HepG2 (cell line): Measurements from ENCODE around the gene ZNF416. TPM values are rescaled to one million over a fixed set of nuclear protein-coding genes. Genes with fewer than 3 reads are reported as not detected.

Experiments
- ARID4A ChIP-seq: sonication (generic); formaldehyde crosslinking; IDR thresholded peaks from 2 replicates; pipeline ENCODE4 v1.5.0; 2020; ENCODE audit warnings: mild to moderate bottlenecking, missing genetic modification reagents, borderline replicate concordance
- CBX1 ChIP-seq: IDR thresholded peaks from one replicate; pipeline ENCODE4 v1.6.1; 2016; ENCODE audit warnings: antibody characterized with exemption, low read depth
- EED ChIP-seq: sonication (generic); formaldehyde crosslinking; IDR thresholded peaks from 2 replicates; pipeline ENCODE4 v1.5.0; 2020; ENCODE audit warnings: mild to moderate bottlenecking, missing genetic modification reagents
- HDAC1 ChIP-seq: sonication (generic); formaldehyde crosslinking; IDR thresholded peaks from 2 replicates; pipeline ENCODE4 v1.5.1; 2020; ENCODE audit warnings: mild to moderate bottlenecking, missing genetic modification reagents
- POLR2G ChIP-seq: fragments of 200-400 bp; formaldehyde crosslinking; IDR thresholded peaks from 2 replicates; pipeline ENCODE4 v1.6.1; 2018; ENCODE audit warnings: mild to moderate bottlenecking, low read depth, low read length, moderate library complexity
- REXO4 ChIP-seq: sonication (generic); formaldehyde crosslinking; IDR thresholded peaks from 2 replicates; pipeline ENCODE4 v1.8.0; 2022; ENCODE audit warnings: missing genetic modification reagents, mild to moderate bottlenecking, borderline replicate concordance
- SNAPC2 ChIP-seq: sonication (generic); formaldehyde crosslinking; IDR thresholded peaks from 2 replicates; pipeline ENCODE4 v1.8.1; 2022; ENCODE audit warnings: mild to moderate bottlenecking, missing genetic modification reagents
- TBL1XR1 ChIP-seq: fragments of 150-350 bp; IDR thresholded peaks from 2 replicates; pipeline ENCODE4 v1.6.1; 2014; ENCODE audit warnings: borderline replicate concordance, low read length; ENCODE audit not compliant: partially characterized antibody
- TFDP2 ChIP-seq: sonication (generic); formaldehyde crosslinking; IDR thresholded peaks from 2 replicates; pipeline ENCODE4 v1.4.0; 2020; ENCODE audit warnings: missing genetic modification reagents
- ZBTB2 ChIP-seq: sonication (generic); formaldehyde crosslinking; IDR thresholded peaks from 2 replicates; pipeline ENCODE4 v1.8.0; 2022; ENCODE audit warnings: low read depth, missing genetic modification reagents
- ZNF484 ChIP-seq: sonication (generic); formaldehyde crosslinking; IDR thresholded peaks from 2 replicates; pipeline ENCODE4 v1.5.1; 2020; ENCODE audit warnings: mild to moderate bottlenecking, low read depth, missing genetic modification reagents, borderline replicate concordance
- ZNF879 ChIP-seq: sonication (generic); formaldehyde crosslinking; IDR thresholded peaks from 2 replicates; pipeline ENCODE4 v1.8.1; 2023; ENCODE audit warnings: missing genetic modification reagents
- ZSCAN20 ChIP-seq: sonication (generic); formaldehyde crosslinking; IDR thresholded peaks from 2 replicates; pipeline ENCODE4 v1.4.0; 2020; ENCODE audit warnings: missing genetic modification reagents, mild to moderate bottlenecking, borderline replicate concordance
- polyA plus RNA-seq, 8 experiments: library from polyadenylated mRNA; depleted of rRNA in 3 of 8; stranded (reverse) in 7 of 8; unstranded in 1 of 8; fragments of >200 nt; fragmentation: Illumina TruSeq in 4 of 8; extraction: Trizol in 4 of 8; gene quantifications; 2 replicates each; pipeline versions ENCODE4 v1.2.1 to v1.2.3, GENCODE V29; 2011 to 2016; ENCODE audit warnings: low read depth in 4 of 8, missing spikeins in 1 of 8, mixed read lengths in 1 of 8; ENCODE audit not compliant: insufficient read depth in 1 of 8
- total RNA-seq, 5 experiments: library from RNA; depleted of rRNA; stranded (reverse); fragments of >200 nt; fragmentation: Illumina TruSeq; extraction: Trizol; gene quantifications; 2 replicates each; pipeline ENCODE4 v1.2.3, GENCODE V29; 2016; ENCODE audit warnings: low read depth in 1 of 5
- TF ChIP-seq, protein P1 (sequence below): sonication (generic); formaldehyde crosslinking; IDR thresholded peaks from 2 replicates; pipeline ENCODE4 v1.4.0; 2020; ENCODE audit warnings: missing genetic modification reagents, mild to moderate bottlenecking, borderline replicate concordance
- TF ChIP-seq, protein P2 (sequence below): sonication (generic); formaldehyde crosslinking; IDR thresholded peaks from 2 replicates; pipeline ENCODE4 v1.8.0; 2022; ENCODE audit warnings: missing genetic modification reagents, mild to moderate bottlenecking, inconsistent platforms, borderline replicate concordance

ZNF416 gene
- total and polyA plus RNA-seq, 2 of the 13 experiments (the other 11 are each of a cell fraction or from before 2014, with no cell fraction given) = 1.5 to 5.3 TPM

DNA sequence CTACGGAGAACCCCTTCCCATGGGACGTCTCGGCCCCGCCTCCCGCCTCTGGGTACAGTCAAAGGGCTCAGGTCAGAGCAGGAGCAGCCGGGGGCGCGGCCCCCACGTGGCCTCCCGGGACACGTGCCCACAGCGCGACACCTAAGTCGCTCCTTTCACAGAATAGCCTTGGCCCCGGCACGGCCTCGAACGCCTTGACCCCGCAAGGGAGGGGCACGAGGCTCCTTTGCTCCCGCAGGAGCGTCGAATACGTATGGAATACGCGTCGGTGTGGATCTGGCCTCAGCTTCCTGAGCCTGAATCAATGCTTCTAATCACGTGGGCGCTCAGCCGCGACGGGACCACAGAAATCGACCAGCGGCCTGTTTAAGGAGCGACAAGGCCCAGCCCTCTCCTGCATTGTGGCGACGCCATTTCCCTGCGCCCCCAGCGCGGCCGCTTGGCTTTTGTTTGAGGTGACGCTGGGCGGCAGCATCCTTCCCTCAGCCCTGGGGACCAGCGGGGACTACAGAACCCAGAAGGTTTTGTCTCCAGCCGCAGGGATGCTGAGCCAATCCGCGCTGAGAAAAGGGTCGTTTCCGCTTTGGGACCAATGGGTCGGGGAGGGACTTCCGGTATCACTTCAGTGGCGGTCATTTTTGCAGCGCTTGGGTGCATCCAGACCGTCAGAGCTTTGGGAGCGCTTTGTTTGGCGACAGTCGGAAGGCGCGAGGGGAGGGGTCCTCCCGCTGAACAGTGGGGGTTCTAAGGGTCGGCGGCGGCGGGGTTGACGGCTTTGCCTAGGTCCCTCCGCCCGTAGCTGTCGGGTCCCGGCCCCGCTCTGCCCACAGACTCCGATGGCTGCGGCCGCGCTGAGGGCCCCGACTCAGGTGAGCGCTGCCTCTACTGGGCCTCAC, 5.1 kb upstream of the ZNF416 start, which contains the start of gene ZIK1 (continued):
- peak; percentile 88 for TF ChIP-seq TFDP2 (CRISPR knock-in tag)
- no peak for TF ChIP-seq REXO4
- no peak for TF ChIP-seq ZBTB2
- no peak for TF ChIP-seq SNAPC2 (CRISPR knock-in tag)
- TF ChIP-seq ARID4A = peak; percentile 80
- TF ChIP-seq HDAC1 = peak; percentile 25; the same call in 1 of the 2 replicates
- TF ChIP-seq ZNF879 (CRISPR knock-in tag) = no peak
- no peak for TF ChIP-seq EED (CRISPR knock-in tag)
- no peak for TF ChIP-seq CBX1
- TF ChIP-seq ZNF484 (CRISPR knock-in tag) = no peak
- TF ChIP-seq, protein P1, sequence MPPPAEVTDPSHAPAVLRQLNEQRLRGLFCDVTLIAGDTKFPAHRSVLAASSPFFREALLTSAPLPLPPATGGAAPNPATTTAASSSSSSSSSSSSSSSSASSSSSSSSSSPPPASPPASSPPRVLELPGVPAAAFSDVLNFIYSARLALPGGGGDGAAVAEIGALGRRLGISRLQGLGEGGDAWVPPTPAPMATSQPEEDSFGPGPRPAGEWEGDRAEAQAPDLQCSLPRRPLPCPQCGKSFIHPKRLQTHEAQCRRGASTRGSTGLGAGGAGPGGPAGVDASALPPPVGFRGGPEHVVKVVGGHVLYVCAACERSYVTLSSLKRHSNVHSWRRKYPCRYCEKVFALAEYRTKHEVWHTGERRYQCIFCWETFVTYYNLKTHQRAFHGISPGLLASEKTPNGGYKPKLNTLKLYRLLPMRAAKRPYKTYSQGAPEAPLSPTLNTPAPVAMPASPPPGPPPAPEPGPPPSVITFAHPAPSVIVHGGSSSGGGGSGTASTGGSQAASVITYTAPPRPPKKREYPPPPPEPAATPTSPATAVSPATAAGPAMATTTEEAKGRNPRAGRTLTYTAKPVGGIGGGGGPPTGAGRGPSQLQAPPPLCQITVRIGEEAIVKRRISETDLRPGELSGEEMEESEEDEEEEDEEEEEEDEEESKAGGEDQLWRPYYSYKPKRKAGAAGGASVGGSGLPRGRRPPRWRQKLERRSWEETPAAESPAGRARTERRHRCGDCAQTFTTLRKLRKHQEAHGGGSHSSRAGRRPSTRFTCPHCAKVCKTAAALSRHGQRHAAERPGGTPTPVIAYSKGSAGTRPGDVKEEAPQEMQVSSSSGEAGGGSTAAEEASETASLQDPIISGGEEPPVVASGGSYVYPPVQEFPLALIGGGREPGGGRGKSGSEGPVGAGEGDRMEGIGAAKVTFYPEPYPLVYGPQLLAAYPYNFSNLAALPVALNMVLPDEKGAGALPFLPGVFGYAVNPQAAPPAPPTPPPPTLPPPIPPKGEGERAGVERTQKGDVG = no peak
- TF ChIP-seq, protein P2, sequence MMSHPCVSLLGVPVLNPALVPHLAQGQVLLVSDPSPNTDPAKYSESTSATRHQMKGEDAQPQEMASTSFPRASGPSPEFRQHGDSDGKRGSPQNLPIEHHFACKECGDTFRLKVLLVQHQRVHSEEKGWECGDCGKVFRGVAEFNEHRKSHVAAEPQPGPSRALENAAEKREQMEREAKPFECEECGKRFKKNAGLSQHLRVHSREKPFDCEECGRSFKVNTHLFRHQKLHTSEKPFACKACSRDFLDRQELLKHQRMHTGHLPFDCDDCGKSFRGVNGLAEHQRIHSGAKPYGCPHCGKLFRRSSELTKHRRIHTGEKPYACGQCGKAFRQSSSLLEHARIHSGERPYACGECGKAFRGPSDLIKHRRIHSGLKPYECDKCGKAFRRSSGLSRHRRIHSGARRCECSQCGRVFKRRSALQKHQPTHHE = no peak
- no peak for TF ChIP-seq ZSCAN20
- TF ChIP-seq POLR2G = peak; percentile 38; the same call in 1 of the 2 replicates
- no peak for TF ChIP-seq TBL1XR1
